GM12892 (cell line): ENCODE measurements around the gene NOX4.

Source experiments
- POLR2A ChIP-seq: IDR thresholded peaks from 2 replicates; pipeline ENCODE4 v1.6.1; 2011; ENCODE audit warnings: low read depth, low read length, control low read depth
- POLR2AphosphoS5 ChIP-seq: IDR thresholded peaks from 2 replicates; pipeline ENCODE4 v1.6.1; 2011; ENCODE audit warnings: low read depth, low read length, control low read depth

- no peak for TF ChIP-seq POLR2A
- TF ChIP-seq POLR2AphosphoS5, result no peak
These were observed 12.2 kb upstream of the NOX4 start for GRCh38 chr11:89503422-89503821.
